ENCODE measurements around the gene RHBDF1. TPM values are rescaled to one million over a fixed set of nuclear protein-coding genes. Genes with fewer than 3 reads are reported as not detected.

Gene RHBDF1
- total RNA-seq, 1 experiment from 2014 or later = 60.8 TPM

- no peak for TF ChIP-seq ZSCAN18 (CRISPR knock-in tag; IDR thresholded peaks at IDR 0.05)
- TF ChIP-seq ARID4B (CRISPR knock-in tag; IDR thresholded peaks at IDR 0.05; ENCODE audit: borderline replicate concordance) = no peak
- TF ChIP-seq ATF2 (CRISPR knock-in tag; IDR thresholded peaks at IDR 0.05; ENCODE audit: borderline replicate concordance, low read depth) = no peak
- no peak for TF ChIP-seq STAT6 (CRISPR knock-in tag; conservative IDR thresholded peaks at IDR 0.05; ENCODE audit: low read depth)
- no peak for TF ChIP-seq CREB1 (CRISPR knock-in tag; IDR thresholded peaks at IDR 0.05)
- no peak for TF ChIP-seq ZNF138 (CRISPR knock-in tag; conservative IDR thresholded peaks at IDR 0.05)
- no peak for TF ChIP-seq ZNF396 (CRISPR knock-in tag; IDR thresholded peaks at IDR 0.05; ENCODE audit: borderline replicate concordance)
- TF ChIP-seq JAZF1 (CRISPR knock-in tag; IDR thresholded peaks at IDR 0.05) = no peak
- no peak for TF ChIP-seq NR3C1 (CRISPR knock-in tag; conservative IDR thresholded peaks at IDR 0.05; ENCODE audit: low read depth)
Observed at GRCh38 chr16:67884-68789, 4.3 kb downstream of the RHBDF1 start (continued).

- ChIA-PET CTCF (interaction anchor here (0.6 to 16.9 kb wide), 7 partner anchors 8 to 179 kb away, joined by 3 to 493 read pairs (median 33); partner anchors contain the start of gene POLR3K), POLR2A (no interaction called here)
- peak overlapping the region; percentile 87 for H3K27ac Mint-ChIP-seq
Observed at GRCh38 chr16:67183-67791, 5.1 kb downstream of the RHBDF1 start.

More at GRCh38 chr16:67183-67791, 5.1 kb downstream of the RHBDF1 start:
- TF ChIP-seq SP1 (CRISPR knock-in tag; conservative IDR thresholded peaks at IDR 0.05) (no peak), TEAD4 (CRISPR knock-in tag; IDR thresholded peaks at IDR 0.05) (no peak), STAT6 (CRISPR knock-in tag; conservative IDR thresholded peaks at IDR 0.05; ENCODE audit: low read depth) (no peak), ZSCAN18 (CRISPR knock-in tag; IDR thresholded peaks at IDR 0.05) (no peak), ZNF121 (CRISPR knock-in tag; IDR thresholded peaks at IDR 0.05) (no peak), ATF3 (CRISPR knock-in tag; conservative IDR thresholded peaks at IDR 0.05) (no peak), ELF4 (CRISPR knock-in tag; IDR thresholded peaks at IDR 0.05; ENCODE audit: low read depth) (no peak)
- no peak overlapping the region for H3K4me3 Mint-ChIP-seq
- H3K27me3 Mint-ChIP-seq (ENCODE audit: low read depth) = no peaks in the 10 kb centered on the region
- H3K4me1 Mint-ChIP-seq = peaks cover 24% of the 10 kb centered on the region
- peaks cover 6% of the 10 kb centered on the region for H3K36me3 Mint-ChIP-seq
- ATAC-seq (no peak), DNase-seq (ENCODE audit: low spot score) (no peak)
- H3K9me3 Mint-ChIP-seq = no peaks in the 10 kb centered on the region

All from WTC11 (cell line).